ENCODE data around the gene ZW10. TPM values are rescaled to one million over a fixed set of nuclear protein-coding genes. Genes with fewer than 3 reads are reported as not detected.

Gene ZW10
- total and polyA plus RNA-seq, 2 of the 13 experiments (the other 11 are each of a cell fraction or from before 2014, with no cell fraction given): 5.8 to 31.3 TPM

DNA sequence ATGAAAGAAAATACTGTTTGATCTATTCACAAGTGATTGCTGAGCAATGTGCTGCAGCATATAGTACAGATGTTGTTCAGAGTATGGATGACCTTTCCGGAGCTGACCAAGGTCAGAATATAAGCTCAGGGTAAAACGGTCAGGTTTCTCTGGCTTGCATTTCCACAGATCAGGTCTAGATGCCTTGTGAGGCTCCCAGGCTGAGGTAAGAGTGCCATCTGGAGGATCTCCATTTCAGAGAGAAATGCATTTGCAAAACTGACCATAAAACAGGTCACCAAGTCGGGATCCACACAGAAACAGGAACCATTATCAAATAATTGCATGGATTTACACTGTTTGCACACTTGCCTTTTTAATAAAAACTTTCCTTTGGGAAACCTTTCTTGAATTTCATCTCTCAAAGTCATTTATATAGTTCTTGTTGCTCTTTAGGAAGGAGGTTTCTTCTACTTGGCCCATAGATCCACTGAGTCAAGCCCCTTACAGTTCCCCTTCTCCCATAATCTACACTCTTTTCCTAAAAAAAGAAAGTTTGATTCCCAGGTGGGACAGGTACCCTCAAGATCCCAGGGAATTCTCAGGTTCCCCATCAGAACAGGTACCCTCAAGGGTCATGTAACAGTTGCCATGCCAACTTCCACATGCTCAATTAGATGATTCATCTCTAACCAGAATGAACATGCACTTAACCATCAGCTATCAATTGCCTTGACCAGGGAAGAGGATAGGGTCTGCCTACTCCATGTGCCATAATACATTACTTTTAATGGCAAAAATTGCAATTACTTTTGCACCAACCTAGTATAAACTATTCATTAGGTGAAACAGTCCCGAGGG lies 42.4 kb downstream of the ZW10 start:
- no peak overlapping the region for H3K27ac ChIP-seq (ENCODE audit: extremely low read length, insufficient read depth, low read length)
- no peak overlapping the region for H3K4me2 ChIP-seq (ENCODE audit: low read depth, low read length)
- no peaks in the 10 kb centered on the region for H3K9me3 ChIP-seq (ENCODE audit: low read length)
- in situ Hi-C loops (cut with HindIII; ENCODE audit: extremely low pct_ligation_motif_present, low pct_unique_long_range_greater_than_20kb) (loop anchor here (5.0 to 25.0 kb wide), 2 partner anchors 194 to 424 kb away; no protein-coding TSS in a partner anchor), intact Hi-C loops (cut with micrococcal nuclease; ENCODE audit: unreplicated experiment) (loop anchor here (1.0 to 5.0 kb wide), 3 partner anchors 199 to 426 kb away; no protein-coding TSS in a partner anchor)
- POLR2A ChIA-PET: no interaction called here
- peak; percentile 87 for ATAC-seq
- H3K9ac ChIP-seq (ENCODE audit: insufficient read depth, low read depth, low read length): no peak overlapping the region
- H3K4me1 ChIP-seq (ENCODE audit: insufficient read depth, low read length): peaks cover 3% of the 10 kb centered on the region
- peaks cover 3 to 20% of the 10 kb centered on the region in 2 experiments; a peak in 3 of 5 replicates for H3K36me3 ChIP-seq (replicated peaks in 1 of 2; ENCODE audit: control insufficient read depth in 1 of 2, insufficient read depth in 2 of 2, low read length in 2 of 2)
- CTCF ChIA-PET (ENCODE audit: low intra/inter-chr PET ratio, low total read pairs): interaction anchor here (1.5 kb wide), 1 partner anchor 426 kb away, joined by 6 read pairs; no protein-coding TSS in a partner anchor
- H3K79me2 ChIP-seq (ENCODE audit: insufficient read depth, low read length): no peaks in the 10 kb centered on the region
- 0 out of 2 replicates have a peak, but pooled peaks have one; percentile 7 for TF ChIP-seq ZNF331 (CRISPR knock-in tag; IDR thresholded peaks at IDR 0.05)
- TF ChIP-seq ESRRA (CRISPR knock-in tag; IDR thresholded peaks at IDR 0.05; ENCODE audit: low read depth): peak; percentile 86
- TF ChIP-seq, protein P1, sequence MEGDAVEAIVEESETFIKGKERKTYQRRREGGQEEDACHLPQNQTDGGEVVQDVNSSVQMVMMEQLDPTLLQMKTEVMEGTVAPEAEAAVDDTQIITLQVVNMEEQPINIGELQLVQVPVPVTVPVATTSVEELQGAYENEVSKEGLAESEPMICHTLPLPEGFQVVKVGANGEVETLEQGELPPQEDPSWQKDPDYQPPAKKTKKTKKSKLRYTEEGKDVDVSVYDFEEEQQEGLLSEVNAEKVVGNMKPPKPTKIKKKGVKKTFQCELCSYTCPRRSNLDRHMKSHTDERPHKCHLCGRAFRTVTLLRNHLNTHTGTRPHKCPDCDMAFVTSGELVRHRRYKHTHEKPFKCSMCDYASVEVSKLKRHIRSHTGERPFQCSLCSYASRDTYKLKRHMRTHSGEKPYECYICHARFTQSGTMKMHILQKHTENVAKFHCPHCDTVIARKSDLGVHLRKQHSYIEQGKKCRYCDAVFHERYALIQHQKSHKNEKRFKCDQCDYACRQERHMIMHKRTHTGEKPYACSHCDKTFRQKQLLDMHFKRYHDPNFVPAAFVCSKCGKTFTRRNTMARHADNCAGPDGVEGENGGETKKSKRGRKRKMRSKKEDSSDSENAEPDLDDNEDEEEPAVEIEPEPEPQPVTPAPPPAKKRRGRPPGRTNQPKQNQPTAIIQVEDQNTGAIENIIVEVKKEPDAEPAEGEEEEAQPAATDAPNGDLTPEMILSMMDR (CRISPR knock-in tag; IDR thresholded peaks at IDR 0.05): peak; percentile 79
- TF ChIP-seq ISL2 (CRISPR knock-in tag; IDR thresholded peaks at IDR 0.05): 0 out of 2 replicates have a peak, but pooled peaks have one; percentile 15
- peak; percentile 82 for TF ChIP-seq SMC3 (IDR thresholded peaks at IDR 0.05; ENCODE audit: low read length)
- TF ChIP-seq, protein P2, sequence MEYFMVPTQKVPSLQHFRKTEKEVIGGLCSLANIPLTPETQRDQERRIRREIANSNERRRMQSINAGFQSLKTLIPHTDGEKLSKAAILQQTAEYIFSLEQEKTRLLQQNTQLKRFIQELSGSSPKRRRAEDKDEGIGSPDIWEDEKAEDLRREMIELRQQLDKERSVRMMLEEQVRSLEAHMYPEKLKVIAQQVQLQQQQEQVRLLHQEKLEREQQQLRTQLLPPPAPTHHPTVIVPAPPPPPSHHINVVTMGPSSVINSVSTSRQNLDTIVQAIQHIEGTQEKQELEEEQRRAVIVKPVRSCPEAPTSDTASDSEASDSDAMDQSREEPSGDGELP (IDR thresholded peaks at IDR 0.05; ENCODE audit: borderline replicate concordance, low read depth): no peak
- peak; percentile 55 for TF ChIP-seq RAD21 (CRISPR knock-in tag; IDR thresholded peaks at IDR 0.05)
- TF ChIP-seq NFE2L2 (IDR thresholded peaks at IDR 0.05; ENCODE audit: low read length): no peak
- TF ChIP-seq STAG1 (CRISPR knock-in tag; IDR thresholded peaks at IDR 0.05): peak; percentile 82
- TF ChIP-seq, protein P3, sequence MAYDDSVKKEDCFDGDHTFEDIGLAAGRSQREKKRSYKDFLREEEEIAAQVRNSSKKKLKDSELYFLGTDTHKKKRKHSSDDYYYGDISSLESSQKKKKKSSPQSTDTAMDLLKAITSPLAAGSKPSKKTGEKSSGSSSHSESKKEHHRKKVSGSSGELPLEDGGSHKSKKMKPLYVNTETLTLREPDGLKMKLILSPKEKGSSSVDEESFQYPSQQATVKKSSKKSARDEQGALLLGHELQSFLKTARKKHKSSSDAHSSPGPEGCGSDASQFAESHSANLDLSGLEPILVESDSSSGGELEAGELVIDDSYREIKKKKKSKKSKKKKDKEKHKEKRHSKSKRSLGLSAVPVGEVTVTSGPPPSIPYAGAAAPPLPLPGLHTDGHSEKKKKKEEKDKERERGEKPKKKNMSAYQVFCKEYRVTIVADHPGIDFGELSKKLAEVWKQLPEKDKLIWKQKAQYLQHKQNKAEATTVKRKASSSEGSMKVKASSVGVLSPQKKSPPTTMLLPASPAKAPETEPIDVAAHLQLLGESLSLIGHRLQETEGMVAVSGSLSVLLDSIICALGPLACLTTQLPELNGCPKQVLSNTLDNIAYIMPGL (CRISPR knock-in tag; IDR thresholded peaks at IDR 0.05; ENCODE audit: borderline replicate concordance in 1 of 2, low read depth in 1 of 2): 0 out of 4 replicates have a peak, but pooled peaks of 1 of the 2 experiments have one; percentile 20
- TF ChIP-seq, protein P4, sequence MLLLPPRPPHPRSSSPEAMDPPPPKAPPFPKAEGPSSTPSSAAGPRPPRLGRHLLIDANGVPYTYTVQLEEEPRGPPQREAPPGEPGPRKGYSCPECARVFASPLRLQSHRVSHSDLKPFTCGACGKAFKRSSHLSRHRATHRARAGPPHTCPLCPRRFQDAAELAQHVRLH (CRISPR knock-in tag; IDR thresholded peaks at IDR 0.05; ENCODE audit: borderline replicate concordance, low read depth): no peak
- no peak for TF ChIP-seq CHD4 (IDR thresholded peaks at IDR 0.05; ENCODE audit: borderline replicate concordance, low read length)
- peak; percentile 82 for FAIRE-seq
- DNase-seq (ENCODE audit: low spot score): peak; percentile 47
- no peaks in the 10 kb centered on the region for H4K20me1 ChIP-seq (ENCODE audit: insufficient read depth, low read length)
- BruUV-seq (replicated peaks): no TSS peak
- no peak overlapping the region for H3K4me3 ChIP-seq (replicated peaks in 1 of 3; ENCODE audit: insufficient read depth in 1 of 3, low read depth in 2 of 3, low read length in 3 of 3)
- H2AFZ ChIP-seq (ENCODE audit: low read length): no peak overlapping the region
- 42% methylated on average over 4 of the region's 4 CpGs for WGBS (ENCODE audit: low lambda C conversion rate)
- no peaks in the 10 kb centered on the region for H3K27me3 ChIP-seq (ENCODE audit: control insufficient read depth in 1 of 2, insufficient read depth in 2 of 2, low read length in 2 of 2)

All from HepG2 (cell line).